HCT116 (cell line): ENCODE measurements around the gene GTF3C4. TPM values are rescaled to one million over a fixed set of nuclear protein-coding genes. Genes with fewer than 3 reads are reported as not detected.

ENCODE experiments used
- ATAC-seq: fragments of 200-7000 bp; cut with Tn5 transposase; 2 replicates; pipeline ENCODE4 v1.9.1; 2020; ENCODE audit warnings: mild to moderate bottlenecking, moderate library complexity
- BruUV-seq: library from RNA; stranded (reverse); fragments of 400-500 nt; replicated peaks from 2 replicates; lab custom pipeline; 2021; lab: Mats Ljungman, UMichigan
- CTCF ChIA-PET: fragments of 300-600 bp; sonication (Branson Sonifier 250); formaldehyde crosslinking; loops from one replicate; lab custom pipeline; 2021; ENCODE audit warnings: antibody characterized with exemption; lab: Charles Lee
- POLR2A ChIA-PET: fragments of 300-600, 350-600 bp; sonication (Branson Sonifier 250); formaldehyde crosslinking; loops from one replicate; lab custom pipeline; 2021; ENCODE audit warnings: antibody characterized with exemption; lab: Charles Lee
- RAD21 ChIA-PET, 2 experiments: fragments of 300-600 bp; sonication (Branson Sonifier 250); formaldehyde crosslinking; loops; one replicate each; lab custom pipeline; 2023; ENCODE audit warnings: low total read pairs in 2 of 2; ENCODE audit not compliant: uncharacterized antibody in 2 of 2, unreplicated experiment in 2 of 2, low non-redundant PET in 1 of 2; lab: Charles Lee
- DNase-seq: peaks from one replicate; pipeline ENCODE4 v3.0.0-alpha.2; 2010; ENCODE audit warnings: low read depth, low spot score
- H2AFZ ChIP-seq: fragments of 200-600 bp; shearing (Covaris generic), sonication (generic); 2 replicates; pipeline ENCODE4 v1.6.1; 2017; ENCODE audit warnings: low read depth, mixed run types, mixed read lengths, antibody characterized with exemption, low read length; ENCODE audit not compliant: poor library complexity, severe bottlenecking
- H3K27ac ChIP-seq: 2 replicates; pipeline ENCODE4 v1.5.1; 2012; ENCODE audit warnings: low read depth, low read length
- H3K27me3 ChIP-seq: fragments of 200-600 bp; sonication (generic); 2 replicates; pipeline ENCODE4 v1.6.1; 2016; ENCODE audit warnings: mixed run types, low read length, mixed read lengths; ENCODE audit not compliant: insufficient read depth
- H3K36me3 ChIP-seq, 2 experiments: fragments of 200-500 bp in 1 of 2; fragments of 200-600 bp in 1 of 2; sonication (Bioruptor generic) in 1 of 2; sonication (generic) in 1 of 2; 2 replicates each; pipeline versions ENCODE4 v1.5.1 to v1.6.1; 2014 to 2016; ENCODE audit warnings: low read length in 2 of 2, inconsistent platforms in 1 of 2, mixed read lengths in 1 of 2, mixed run types in 1 of 2; ENCODE audit not compliant: insufficient read depth in 2 of 2, control insufficient read depth in 1 of 2
- H3K4me1 ChIP-seq, 2 experiments: fragments of 200-600 bp in 1 of 2; sonication (generic) in 1 of 2; 2 replicates each; pipeline versions ENCODE4 v1.5.1 to v1.6.1; 2012 to 2017; ENCODE audit warnings: low read length in 2 of 2, inconsistent platforms in 1 of 2, mild to moderate bottlenecking in 1 of 2, mixed read lengths in 1 of 2, mixed run types in 1 of 2, moderate library complexity in 1 of 2; ENCODE audit not compliant: insufficient read depth in 2 of 2, control insufficient read depth in 1 of 2
- H3K4me2 ChIP-seq: fragments of 200-600 bp; sonication (generic); 2 replicates; pipeline ENCODE4 v1.6.1; 2017; ENCODE audit warnings: mixed run types, low read length, mixed read lengths
- H3K4me3 ChIP-seq, 2 experiments: fragments of 200-600 bp in 1 of 2; sonication (generic) in 1 of 2; replicated peaks in 1 of 2; 2 replicates each; pipeline ENCODE4 v1.5.1; 2011 to 2016; ENCODE audit warnings: low read length in 2 of 2, control low read depth in 1 of 2, low read depth in 1 of 2, mild to moderate bottlenecking in 1 of 2, mixed read lengths in 1 of 2, mixed run types in 1 of 2
- H3K79me2 ChIP-seq: fragments of 200-600 bp; sonication (generic); 2 replicates; pipeline ENCODE4 v1.6.1; 2017; ENCODE audit warnings: mild to moderate bottlenecking, mixed run types, low read length, moderate library complexity, mixed read lengths; ENCODE audit not compliant: insufficient read depth
- H3K9ac ChIP-seq: fragments of 200-600 bp; sonication (generic); 2 replicates; pipeline ENCODE4 v1.6.1; 2016; ENCODE audit warnings: low read length, mixed read lengths
- H3K9me2 ChIP-seq: fragments of 200-600 bp; sonication (generic), shearing (Covaris generic); 2 replicates; pipeline ENCODE4 v1.6.1; 2017; ENCODE audit warnings: mixed run types, mild to moderate bottlenecking, moderate library complexity; ENCODE audit not compliant: insufficient read depth
- H3K9me3 ChIP-seq, 2 experiments: fragments of 200-500 bp in 1 of 2; fragments of 200-600 bp in 1 of 2; sonication (Bioruptor generic) in 1 of 2; sonication (generic) in 1 of 2; 2 replicates each; pipeline ENCODE4 v1.6.1; 2014 to 2017; ENCODE audit warnings: low read length in 2 of 2, mixed read lengths in 2 of 2, inconsistent platforms in 1 of 2, low read depth in 1 of 2, mild to moderate bottlenecking in 1 of 2, mixed run types in 1 of 2, moderate library complexity in 1 of 2; ENCODE audit not compliant: control insufficient read depth in 1 of 2, insufficient read depth in 1 of 2
- H4K20me1 ChIP-seq: fragments of 200-600 bp; sonication (generic), shearing (Covaris generic); 2 replicates; pipeline ENCODE4 v1.6.1; 2017; ENCODE audit warnings: mixed run types, mild to moderate bottlenecking, moderate library complexity; ENCODE audit not compliant: insufficient read depth
- CBX3 ChIP-seq: IDR thresholded peaks from 2 replicates; pipeline ENCODE4 v1.6.1; 2012; ENCODE audit warnings: low read depth
- CEBPB ChIP-seq: IDR thresholded peaks from 2 replicates; pipeline ENCODE4 v1.6.1; 2012; ENCODE audit warnings: low read depth
- EGR1 ChIP-seq: IDR thresholded peaks from 2 replicates; pipeline ENCODE4 v1.6.1; 2012; ENCODE audit warnings: low read depth
- ELF1 ChIP-seq: IDR thresholded peaks from 2 replicates; pipeline ENCODE4 v1.6.1; 2012; ENCODE audit warnings: low read depth, borderline replicate concordance
- FOSL1 ChIP-seq: IDR thresholded peaks from 2 replicates; pipeline ENCODE4 v1.6.1; 2012; ENCODE audit warnings: low read depth
- JUND ChIP-seq: IDR thresholded peaks from 2 replicates; pipeline ENCODE4 v1.6.1; 2012
- POLR2AphosphoS5 ChIP-seq: IDR thresholded peaks from 2 replicates; pipeline ENCODE4 v1.6.1; 2011; ENCODE audit warnings: mild to moderate bottlenecking, low read depth, low read length, moderate library complexity
- SIN3A ChIP-seq: IDR thresholded peaks from 2 replicates; pipeline ENCODE4 v1.6.1; 2012; ENCODE audit warnings: low read depth
- YY1 ChIP-seq: IDR thresholded peaks from 2 replicates; pipeline ENCODE4 v1.6.1; 2011; ENCODE audit warnings: low read length, low read depth, moderate library complexity, mild to moderate bottlenecking; ENCODE audit not compliant: insufficient replicate concordance; ENCODE audit errors: extremely low read depth
- ZFX ChIP-seq: fragments of 450-650 bp; IDR thresholded peaks from 2 replicates; pipeline ENCODE4 v1.6.1; 2017
- ZNF274 ChIP-seq: fragments of 200-500 bp; sonication (Bioruptor generic); IDR thresholded peaks from 2 replicates; pipeline ENCODE4 v1.6.1; 2014; ENCODE audit warnings: mild to moderate bottlenecking, low read depth, low read length, inconsistent platforms
- intact Hi-C: fragments of 100-400 bp; cut with micrococcal nuclease; formaldehyde crosslinking; loops from 2 replicates; pipeline ENCODE4 v1.10.0; 2022
- total RNA-seq: library from RNA; stranded (reverse); gene quantifications from one replicate; pipeline ENCODE4 v1.2.1, GENCODE V29; 2021; ENCODE audit not compliant: unreplicated experiment
- TF ChIP-seq, protein P1 (sequence below): IDR thresholded peaks from 2 replicates; pipeline ENCODE4 v1.6.1; 2012
- TF ChIP-seq, protein P2 (sequence below), 3 experiments: fragments of 200-600 bp in 1 of 3; sonication (generic) in 1 of 3; IDR thresholded peaks in 2 of 3; conservative IDR thresholded peaks in 1 of 3; 2 replicates each; pipeline ENCODE4 v1.5.1; 2012 to 2017; ENCODE audit warnings: low read depth in 2 of 3, low read length in 2 of 3, antibody characterized with exemption in 1 of 3, borderline replicate concordance in 1 of 3, control low read depth in 1 of 3, mild to moderate bottlenecking in 1 of 3, mixed read lengths in 1 of 3, mixed run types in 1 of 3, moderate library complexity in 1 of 3; ENCODE audit not compliant: insufficient read depth in 1 of 3
- TF ChIP-seq, protein P3 (sequence below): IDR thresholded peaks from 2 replicates; pipeline ENCODE4 v1.6.1; 2012; ENCODE audit warnings: low read depth

The GTF3C4 gene
- total RNA-seq, 1 experiment from 2014 or later = 26.4 TPM

DNA sequence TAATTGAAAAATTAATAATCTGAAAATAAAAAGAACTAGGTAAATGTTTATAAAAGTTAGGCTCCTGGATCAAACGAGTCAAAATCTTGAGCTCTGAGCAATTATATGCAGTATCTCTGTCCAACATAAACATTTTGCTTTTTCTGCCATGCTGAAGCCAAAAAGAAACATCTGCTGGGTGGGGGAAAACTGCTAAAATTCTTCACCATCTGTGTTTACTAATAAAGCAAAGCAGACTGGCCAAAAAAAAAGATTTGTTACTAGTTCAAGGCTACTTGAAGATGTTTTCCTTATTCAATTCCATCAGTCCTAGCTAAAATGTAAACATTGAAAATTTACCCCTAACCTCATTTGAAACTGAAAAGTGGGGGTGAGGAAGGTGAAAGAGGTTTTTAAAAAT lies 29.7 kb downstream of the GTF3C4 start:
- H3K4me1 ChIP-seq = no peaks in the 10 kb centered on the region
- H3K36me3 ChIP-seq = no peaks in the 10 kb centered on the region
- ATAC-seq (no peak), DNase-seq (no peak)
- no peak overlapping the region for H2AFZ ChIP-seq
- no peak overlapping the region for H3K4me3 ChIP-seq
- H3K79me2 ChIP-seq = no peaks in the 10 kb centered on the region
- no peak overlapping the region for H3K9ac ChIP-seq
- CTCF ChIA-PET = no interaction called here
- POLR2A ChIA-PET = no interaction called here
- no peak overlapping the region for H3K4me2 ChIP-seq
- H3K9me3 ChIP-seq = peaks cover 10 to 21% of the 10 kb centered on the region in 2 experiments; a peak in 3 of 4 replicates
- no TSS peak for BruUV-seq
- no peaks in the 10 kb centered on the region for H3K9me2 ChIP-seq
- H4K20me1 ChIP-seq = no peaks in the 10 kb centered on the region
- no peaks in the 10 kb centered on the region for H3K27me3 ChIP-seq
- intact Hi-C loops = no loop called here
- H3K27ac ChIP-seq = no peak overlapping the region
- RAD21 ChIA-PET = no interaction called here
- no peak for TF ChIP-seq JUND
- no peak for TF ChIP-seq CEBPB
- TF ChIP-seq, protein P1, sequence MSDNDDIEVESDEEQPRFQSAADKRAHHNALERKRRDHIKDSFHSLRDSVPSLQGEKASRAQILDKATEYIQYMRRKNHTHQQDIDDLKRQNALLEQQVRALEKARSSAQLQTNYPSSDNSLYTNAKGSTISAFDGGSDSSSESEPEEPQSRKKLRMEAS = no peak
- TF ChIP-seq ZNF274 = no peak
- TF ChIP-seq ZFX = no peak
- TF ChIP-seq POLR2AphosphoS5 = no peak

DNA sequence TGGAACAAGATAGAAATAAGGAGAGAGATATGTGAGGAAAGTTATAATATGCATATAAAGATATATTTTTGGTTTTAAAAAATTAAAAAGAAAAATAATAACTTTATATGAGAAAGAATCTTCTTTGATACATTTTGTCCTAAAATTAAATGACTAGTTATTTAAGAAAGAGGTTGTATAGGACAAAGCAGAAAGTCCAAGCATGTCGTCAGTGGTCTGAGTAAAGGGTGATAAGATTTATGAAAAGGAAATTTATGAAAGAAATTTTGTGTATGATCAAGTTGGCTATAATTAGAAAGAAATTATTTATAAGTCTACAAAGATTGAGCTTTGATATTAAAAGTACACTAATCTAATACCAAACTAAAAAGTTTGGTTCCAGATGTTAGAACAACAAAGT lies 32.0 kb downstream of the GTF3C4 start:
- DNase-seq (no peak), ATAC-seq (no peak)
- H3K9me2 ChIP-seq = no peaks in the 10 kb centered on the region
- no peaks in the 10 kb centered on the region for H3K79me2 ChIP-seq
- no peak overlapping the region for H3K4me2 ChIP-seq
- H3K4me1 ChIP-seq = no peaks in the 10 kb centered on the region
- intact Hi-C loops = no loop called here
- H3K9ac ChIP-seq = no peak overlapping the region
- H3K27me3 ChIP-seq = no peaks in the 10 kb centered on the region
- H4K20me1 ChIP-seq = no peaks in the 10 kb centered on the region
- no peak overlapping the region for H3K27ac ChIP-seq
- POLR2A ChIA-PET = no interaction called here
- CTCF ChIA-PET = no interaction called here
- no peak overlapping the region for H3K4me3 ChIP-seq
- H3K9me3 ChIP-seq = peaks cover 10 to 12% of the 10 kb centered on the region in 2 experiments; a peak in 3 of 4 replicates
- TF ChIP-seq CBX3 (no peak), YY1 (no peak), JUND (no peak), ELF1 (no peak), FOSL1 (no peak), EGR1 (no peak), CEBPB (no peak), SIN3A (no peak)
- TF ChIP-seq, protein P2, sequence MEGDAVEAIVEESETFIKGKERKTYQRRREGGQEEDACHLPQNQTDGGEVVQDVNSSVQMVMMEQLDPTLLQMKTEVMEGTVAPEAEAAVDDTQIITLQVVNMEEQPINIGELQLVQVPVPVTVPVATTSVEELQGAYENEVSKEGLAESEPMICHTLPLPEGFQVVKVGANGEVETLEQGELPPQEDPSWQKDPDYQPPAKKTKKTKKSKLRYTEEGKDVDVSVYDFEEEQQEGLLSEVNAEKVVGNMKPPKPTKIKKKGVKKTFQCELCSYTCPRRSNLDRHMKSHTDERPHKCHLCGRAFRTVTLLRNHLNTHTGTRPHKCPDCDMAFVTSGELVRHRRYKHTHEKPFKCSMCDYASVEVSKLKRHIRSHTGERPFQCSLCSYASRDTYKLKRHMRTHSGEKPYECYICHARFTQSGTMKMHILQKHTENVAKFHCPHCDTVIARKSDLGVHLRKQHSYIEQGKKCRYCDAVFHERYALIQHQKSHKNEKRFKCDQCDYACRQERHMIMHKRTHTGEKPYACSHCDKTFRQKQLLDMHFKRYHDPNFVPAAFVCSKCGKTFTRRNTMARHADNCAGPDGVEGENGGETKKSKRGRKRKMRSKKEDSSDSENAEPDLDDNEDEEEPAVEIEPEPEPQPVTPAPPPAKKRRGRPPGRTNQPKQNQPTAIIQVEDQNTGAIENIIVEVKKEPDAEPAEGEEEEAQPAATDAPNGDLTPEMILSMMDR (IDR thresholded peaks at IDR 0.05 in 2 of 3, conservative IDR thresholded peaks at IDR 0.05 in 1 of 3; ENCODE audit: borderline replicate concordance in 1 of 3, insufficient read depth in 1 of 3, low read depth in 2 of 3, low read length in 2 of 3) = no peak
- TF ChIP-seq, protein P3, sequence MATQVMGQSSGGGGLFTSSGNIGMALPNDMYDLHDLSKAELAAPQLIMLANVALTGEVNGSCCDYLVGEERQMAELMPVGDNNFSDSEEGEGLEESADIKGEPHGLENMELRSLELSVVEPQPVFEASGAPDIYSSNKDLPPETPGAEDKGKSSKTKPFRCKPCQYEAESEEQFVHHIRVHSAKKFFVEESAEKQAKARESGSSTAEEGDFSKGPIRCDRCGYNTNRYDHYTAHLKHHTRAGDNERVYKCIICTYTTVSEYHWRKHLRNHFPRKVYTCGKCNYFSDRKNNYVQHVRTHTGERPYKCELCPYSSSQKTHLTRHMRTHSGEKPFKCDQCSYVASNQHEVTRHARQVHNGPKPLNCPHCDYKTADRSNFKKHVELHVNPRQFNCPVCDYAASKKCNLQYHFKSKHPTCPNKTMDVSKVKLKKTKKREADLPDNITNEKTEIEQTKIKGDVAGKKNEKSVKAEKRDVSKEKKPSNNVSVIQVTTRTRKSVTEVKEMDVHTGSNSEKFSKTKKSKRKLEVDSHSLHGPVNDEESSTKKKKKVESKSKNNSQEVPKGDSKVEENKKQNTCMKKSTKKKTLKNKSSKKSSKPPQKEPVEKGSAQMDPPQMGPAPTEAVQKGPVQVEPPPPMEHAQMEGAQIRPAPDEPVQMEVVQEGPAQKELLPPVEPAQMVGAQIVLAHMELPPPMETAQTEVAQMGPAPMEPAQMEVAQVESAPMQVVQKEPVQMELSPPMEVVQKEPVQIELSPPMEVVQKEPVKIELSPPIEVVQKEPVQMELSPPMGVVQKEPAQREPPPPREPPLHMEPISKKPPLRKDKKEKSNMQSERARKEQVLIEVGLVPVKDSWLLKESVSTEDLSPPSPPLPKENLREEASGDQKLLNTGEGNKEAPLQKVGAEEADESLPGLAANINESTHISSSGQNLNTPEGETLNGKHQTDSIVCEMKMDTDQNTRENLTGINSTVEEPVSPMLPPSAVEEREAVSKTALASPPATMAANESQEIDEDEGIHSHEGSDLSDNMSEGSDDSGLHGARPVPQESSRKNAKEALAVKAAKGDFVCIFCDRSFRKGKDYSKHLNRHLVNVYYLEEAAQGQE = no peak
- TF ChIP-seq, all 23 proteins: peak for 0
- H3K36me3 ChIP-seq = no peaks in the 10 kb centered on the region
- RAD21 ChIA-PET = no interaction called here
- H2AFZ ChIP-seq = no peak overlapping the region
- BruUV-seq = no TSS peak
